HG02943 (cell line): ENCODE results near the gene FAM43A.

Experiments used
- ATAC-seq: cut with Tn5 transposase; IDR thresholded peaks from one replicate; pipeline ENCODE4 v1.9.1; 2021; ENCODE audit warnings: mild to moderate bottlenecking, low read depth, moderate library complexity; ENCODE audit not compliant: unreplicated experiment

FAM43A gene

GRCh38 chr3:194736896-194737600, 51.4 kb downstream of the FAM43A start:
- ATAC-seq: no peak
